Measurements from ENCODE around the gene CPNE2.

The CPNE2 gene

GRCh38 chr16:57084996-57085395, 7.4 kb upstream of the CPNE2 start:
- Histone ChIP-seq H3K36me3 (ENCODE audit: control insufficient read depth, insufficient read depth, low read length) (no peaks in the 10 kb centered on the region), H3K4me1 (ENCODE audit: control insufficient read depth, insufficient read depth, low read length) (no peaks in the 10 kb centered on the region), H3K27ac (ENCODE audit: low read depth, low read length) (no peak overlapping the region), H3K9ac (ENCODE audit: low read depth, low read length) (no peak overlapping the region), H3K9me3 (ENCODE audit: control insufficient read depth, insufficient read depth, low read length) (no peaks in the 10 kb centered on the region), H3K4me3 (ENCODE audit: low read depth, low read length) (no peak overlapping the region), H3K27me3 (ENCODE audit: control insufficient read depth, insufficient read depth, low read length) (no peaks in the 10 kb centered on the region; the same call in 1 of the 2 replicates)

GRCh38 chr16:57087003-57087402, 5.4 kb upstream of the CPNE2 start:
- Histone ChIP-seq H3K36me3 (ENCODE audit: control insufficient read depth, insufficient read depth, low read length) (no peaks in the 10 kb centered on the region), H3K9ac (ENCODE audit: low read depth, low read length) (no peak overlapping the region), H3K4me1 (ENCODE audit: control insufficient read depth, insufficient read depth, low read length) (0 out of 2 replicates have a peak, but pooled peaks cover 8% of the 10 kb centered on the region), H3K4me3 (ENCODE audit: low read depth, low read length) (no peak overlapping the region), H3K27me3 (ENCODE audit: control insufficient read depth, insufficient read depth, low read length) (peaks cover 16% of the 10 kb centered on the region), H3K27ac (ENCODE audit: low read depth, low read length) (no peak overlapping the region), H3K9me3 (ENCODE audit: control insufficient read depth, insufficient read depth, low read length) (no peaks in the 10 kb centered on the region)

- H3K27me3 ChIP-seq (ENCODE audit: control insufficient read depth, insufficient read depth, low read length), result peaks cover 32% of the 10 kb centered on the region
- H3K4me1 ChIP-seq (ENCODE audit: control insufficient read depth, insufficient read depth, low read length), result peaks cover 10% of the 10 kb centered on the region; the same call in 1 of the 2 replicates
- no peaks in the 10 kb centered on the region for H3K36me3 ChIP-seq (ENCODE audit: control insufficient read depth, insufficient read depth, low read length)
- no peak overlapping the region for H3K27ac ChIP-seq (ENCODE audit: low read depth, low read length)
- no peaks in the 10 kb centered on the region for H3K9me3 ChIP-seq (ENCODE audit: control insufficient read depth, insufficient read depth, low read length)
- no peak overlapping the region for H3K4me3 ChIP-seq (ENCODE audit: low read depth, low read length)
- H3K9ac ChIP-seq (ENCODE audit: low read depth, low read length), result no peak overlapping the region
Observed at GRCh38 chr16:57089406-57089805, 3.0 kb upstream of the CPNE2 start.

GRCh38 chr16:57091200-57091974, 996 bp upstream of the CPNE2 start:
- H3K4me3 ChIP-seq (ENCODE audit: low read depth, low read length), result peak overlapping the region; percentile 80
- H3K36me3 ChIP-seq (ENCODE audit: control insufficient read depth, insufficient read depth, low read length), result no peaks in the 10 kb centered on the region
- H3K4me1 ChIP-seq (ENCODE audit: control insufficient read depth, insufficient read depth, low read length), result peaks cover 10% of the 10 kb centered on the region; the same call in 1 of the 2 replicates
- no peak overlapping the region for H3K27ac ChIP-seq (ENCODE audit: low read depth, low read length)
- no peaks in the 10 kb centered on the region for H3K9me3 ChIP-seq (ENCODE audit: control insufficient read depth, insufficient read depth, low read length)
- H3K27me3 ChIP-seq (ENCODE audit: control insufficient read depth, insufficient read depth, low read length), result peaks cover 35% of the 10 kb centered on the region
- H3K9ac ChIP-seq (ENCODE audit: low read depth, low read length), result no peak overlapping the region

- Histone ChIP-seq H3K27me3 (ENCODE audit: control insufficient read depth, insufficient read depth, low read length) (peaks cover 35% of the 10 kb centered on the region), H3K4me3 (ENCODE audit: low read depth, low read length) (peak overlapping the region; percentile 80), H3K36me3 (ENCODE audit: control insufficient read depth, insufficient read depth, low read length) (no peaks in the 10 kb centered on the region), H3K4me1 (ENCODE audit: control insufficient read depth, insufficient read depth, low read length) (peaks cover 10% of the 10 kb centered on the region; the same call in 1 of the 2 replicates), H3K9me3 (ENCODE audit: control insufficient read depth, insufficient read depth, low read length) (no peaks in the 10 kb centered on the region), H3K27ac (ENCODE audit: low read depth, low read length) (no peak overlapping the region), H3K9ac (ENCODE audit: low read depth, low read length) (no peak overlapping the region)
Observed at GRCh38 chr16:57092786-57093411, 516 bp downstream of the CPNE2 start.

- Histone ChIP-seq H3K4me3 (ENCODE audit: low read depth, low read length) (peak overlapping the region; percentile 80), H3K27ac (ENCODE audit: low read depth, low read length) (no peak overlapping the region), H3K4me1 (ENCODE audit: control insufficient read depth, insufficient read depth, low read length) (peaks cover 10% of the 10 kb centered on the region; the same call in 1 of the 2 replicates), H3K27me3 (ENCODE audit: control insufficient read depth, insufficient read depth, low read length) (peaks cover 35% of the 10 kb centered on the region), H3K9ac (ENCODE audit: low read depth, low read length) (no peak overlapping the region), H3K36me3 (ENCODE audit: control insufficient read depth, insufficient read depth, low read length) (no peaks in the 10 kb centered on the region), H3K9me3 (ENCODE audit: control insufficient read depth, insufficient read depth, low read length) (no peaks in the 10 kb centered on the region)
Observed at GRCh38 chr16:57093666-57094564, 1.5 kb downstream of the CPNE2 start.

- H3K4me3 ChIP-seq (ENCODE audit: low read depth, low read length), result no peak overlapping the region
Observed at GRCh38 chr16:57094911-57095310, 2.5 kb downstream of the CPNE2 start.

GRCh38 chr16:57096192-57096591, 3.8 kb downstream of the CPNE2 start:
- Histone ChIP-seq H3K9ac (ENCODE audit: low read depth, low read length) (no peak overlapping the region), H3K4me1 (ENCODE audit: control insufficient read depth, insufficient read depth, low read length) (peaks cover 10% of the 10 kb centered on the region; the same call in 1 of the 2 replicates), H3K27ac (ENCODE audit: low read depth, low read length) (no peak overlapping the region), H3K9me3 (ENCODE audit: control insufficient read depth, insufficient read depth, low read length) (no peaks in the 10 kb centered on the region), H3K4me3 (ENCODE audit: low read depth, low read length) (no peak overlapping the region), H3K27me3 (ENCODE audit: control insufficient read depth, insufficient read depth, low read length) (peaks cover 27% of the 10 kb centered on the region), H3K36me3 (ENCODE audit: control insufficient read depth, insufficient read depth, low read length) (no peaks in the 10 kb centered on the region)

More at GRCh38 chr16:57094911-57095310, 2.5 kb downstream of the CPNE2 start:
- H3K4me1 ChIP-seq (ENCODE audit: control insufficient read depth, insufficient read depth, low read length), result peaks cover 10% of the 10 kb centered on the region; the same call in 1 of the 2 replicates
- H3K27me3 ChIP-seq (ENCODE audit: control insufficient read depth, insufficient read depth, low read length), result peaks cover 35% of the 10 kb centered on the region
- H3K9me3 ChIP-seq (ENCODE audit: control insufficient read depth, insufficient read depth, low read length), result no peaks in the 10 kb centered on the region
- no peak overlapping the region for H3K9ac ChIP-seq (ENCODE audit: low read depth, low read length)
- H3K27ac ChIP-seq (ENCODE audit: low read depth, low read length), result no peak overlapping the region
- H3K36me3 ChIP-seq (ENCODE audit: control insufficient read depth, insufficient read depth, low read length), result no peaks in the 10 kb centered on the region

- no peaks in the 10 kb centered on the region for H3K36me3 ChIP-seq (ENCODE audit: control insufficient read depth, insufficient read depth, low read length)
- H3K4me3 ChIP-seq (ENCODE audit: low read depth, low read length), result no peak overlapping the region
- no peaks in the 10 kb centered on the region for H3K9me3 ChIP-seq (ENCODE audit: control insufficient read depth, insufficient read depth, low read length)
- H3K27ac ChIP-seq (ENCODE audit: low read depth, low read length), result no peak overlapping the region
- H3K27me3 ChIP-seq (ENCODE audit: control insufficient read depth, insufficient read depth, low read length), result peaks cover 21% of the 10 kb centered on the region
- no peak overlapping the region for H3K9ac ChIP-seq (ENCODE audit: low read depth, low read length)
- peaks cover 4% of the 10 kb centered on the region; the same call in 1 of the 2 replicates for H3K4me1 ChIP-seq (ENCODE audit: control insufficient read depth, insufficient read depth, low read length)
Observed at GRCh38 chr16:57096793-57097192, 4.4 kb downstream of the CPNE2 start.

GRCh38 chr16:57098188-57098841, 5.9 kb downstream of the CPNE2 start:
- no peak overlapping the region for H3K9ac ChIP-seq (ENCODE audit: low read depth, low read length)
- no peak overlapping the region for H3K27ac ChIP-seq (ENCODE audit: low read depth, low read length)
- no peaks in the 10 kb centered on the region for H3K9me3 ChIP-seq (ENCODE audit: control insufficient read depth, insufficient read depth, low read length)
- H3K27me3 ChIP-seq (ENCODE audit: control insufficient read depth, insufficient read depth, low read length), result peaks cover 13% of the 10 kb centered on the region
- H3K36me3 ChIP-seq (ENCODE audit: control insufficient read depth, insufficient read depth, low read length), result no peaks in the 10 kb centered on the region
- no peak overlapping the region for H3K4me3 ChIP-seq (ENCODE audit: low read depth, low read length)
- H3K4me1 ChIP-seq (ENCODE audit: control insufficient read depth, insufficient read depth, low read length), result peaks cover 4% of the 10 kb centered on the region; the same call in 1 of the 2 replicates
